Activated CD4-positive, alpha-beta T cell treated with anti-CD3 and anti-CD28 coated beads, Interleukin-10, Interleukin-2, amounts not matched to agents 100 ng/mL and 50 ng/mL, durations not matched to agents 16 hours and 8 hours (primary cell): Measurements from ENCODE around the gene TYSND1.
"Not testable (repeated sequence)": the region's sequence is repeated elsewhere in the genome, so short reads cannot be mapped to it uniquely, and the experiment has no call there.

ENCODE experiments used
- DNase-seq: peaks from one replicate; pipeline ENCODE4 v3.0.0-alpha.2; 2020

TYSND1 gene

DNA sequence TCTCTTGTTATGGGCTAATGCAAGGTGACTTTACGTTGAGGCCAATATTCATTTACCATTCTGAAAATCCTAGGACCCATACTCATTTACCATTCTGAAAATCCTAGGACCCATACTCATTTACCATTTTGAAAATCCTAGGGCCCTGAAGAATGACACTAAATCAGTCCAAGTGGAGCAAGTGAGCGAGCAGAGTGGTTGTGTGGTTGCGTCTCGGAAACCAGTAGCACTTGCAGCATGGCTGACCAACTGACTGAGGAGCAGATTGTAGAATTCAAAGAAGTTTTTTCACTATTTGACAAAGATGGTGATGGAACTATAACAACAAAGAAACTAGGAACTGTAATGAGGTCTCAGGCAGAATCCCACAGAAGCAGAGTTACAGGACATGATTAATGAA, 16.9 kb upstream of the TYSND1 start:
- no peak for DNase-seq

DNA sequence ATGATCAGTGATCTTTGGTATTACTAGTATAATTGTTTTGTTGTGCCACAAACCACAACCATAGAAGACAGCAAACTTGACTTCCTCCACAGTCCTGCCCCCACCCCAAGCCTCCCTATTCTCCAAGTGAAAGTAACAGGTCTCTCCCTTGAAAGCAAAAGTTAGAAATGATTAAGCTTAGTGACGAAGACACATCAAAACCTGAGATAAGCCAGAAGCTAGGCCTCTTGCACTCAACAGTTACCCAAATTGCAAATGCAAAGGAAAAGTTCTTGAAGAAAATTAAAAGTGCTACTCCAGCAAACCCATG, 16.3 kb upstream of the TYSND1 start:
- DNase-seq, result peak; percentile 91

- no peak for DNase-seq
These were observed 15.8 kb upstream of the TYSND1 start for GRCh38 chr10:70162151-70162891.

DNA sequence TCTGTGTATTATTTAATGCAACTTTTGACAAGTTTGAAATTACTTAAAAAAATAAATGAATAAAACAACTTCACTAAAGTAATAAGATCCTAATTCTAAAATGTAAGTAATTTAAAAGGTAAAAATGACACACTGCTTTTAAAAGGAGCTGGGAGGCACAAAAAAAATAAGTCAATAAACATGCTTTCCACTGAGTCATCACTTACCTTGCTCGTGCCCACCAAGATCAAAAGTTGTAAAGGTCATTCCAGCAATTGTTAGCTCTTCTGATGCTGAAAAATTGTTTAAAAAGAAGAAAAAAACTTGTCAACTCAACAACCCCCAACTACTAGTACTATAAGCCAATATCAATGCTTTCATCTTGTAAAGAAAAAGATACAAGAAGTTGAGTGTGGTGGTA, 14.3 kb upstream of the TYSND1 start:
- no peak for DNase-seq

GRCh38 chr10:70159366-70159765, 12.9 kb upstream of the TYSND1 start:
- not testable (repeated sequence) for DNase-seq

DNA sequence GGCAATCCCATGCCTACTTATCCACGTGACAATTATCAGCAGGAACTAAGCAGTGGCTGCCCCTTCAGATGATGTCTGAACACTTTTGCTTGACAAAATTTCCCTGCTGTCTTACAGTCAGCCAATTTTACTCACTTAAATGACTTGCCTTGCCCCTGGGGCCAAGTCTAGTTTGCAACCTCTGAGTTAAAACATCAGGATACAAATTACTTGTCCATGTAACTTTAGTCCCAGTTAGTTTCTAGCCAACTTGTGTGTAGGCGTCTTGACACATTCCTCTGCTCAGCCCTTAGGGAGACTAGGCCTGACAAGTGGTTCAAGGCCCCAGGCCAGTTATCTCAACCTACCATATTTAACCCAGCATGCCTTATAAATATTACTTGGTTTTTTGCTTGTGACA, 11.6 kb upstream of the TYSND1 start:
- DNase-seq, result no peak

- DNase-seq, result no peak
These were observed 8.8 kb upstream of the TYSND1 start for GRCh38 chr10:70155255-70155838.

DNA sequence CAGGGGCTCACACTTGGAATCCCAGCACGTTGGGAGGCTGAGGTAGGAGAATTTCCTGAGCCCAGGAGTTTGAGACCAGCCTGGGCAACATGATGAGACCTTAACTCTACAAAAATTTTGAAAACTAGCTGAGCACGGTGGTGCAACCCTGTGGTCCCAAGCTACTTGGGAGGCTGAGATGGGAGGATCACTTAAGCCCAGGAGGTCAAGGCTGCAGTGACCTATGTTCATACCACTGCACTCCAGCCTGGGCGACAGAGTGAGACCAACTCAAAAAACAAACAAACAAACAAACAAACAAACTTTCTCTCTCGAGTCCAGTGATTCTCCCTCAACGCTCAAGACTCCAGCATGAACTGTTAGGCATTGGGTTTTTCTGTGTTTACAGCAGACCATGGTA, 2.0 kb upstream of the TYSND1 start:
- no peak for DNase-seq

DNA sequence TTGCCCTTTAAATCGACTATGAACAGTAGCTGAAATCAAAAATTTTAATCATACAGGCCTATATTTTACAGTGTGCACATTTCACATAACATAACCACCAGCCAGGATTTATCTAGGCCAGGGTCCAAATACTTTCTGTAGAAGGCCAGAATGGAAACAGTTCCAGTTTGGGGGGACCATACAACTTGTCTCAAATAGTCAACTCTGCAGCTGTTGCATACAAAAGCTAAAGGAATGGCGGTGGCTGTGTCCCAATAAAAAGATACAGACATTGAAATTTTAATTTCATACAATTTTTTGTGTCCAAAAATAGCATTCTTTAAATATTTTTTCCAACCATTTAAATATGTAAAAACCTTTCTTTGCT, 742 bp upstream of the TYSND1 start:
- no peak for DNase-seq

DNA sequence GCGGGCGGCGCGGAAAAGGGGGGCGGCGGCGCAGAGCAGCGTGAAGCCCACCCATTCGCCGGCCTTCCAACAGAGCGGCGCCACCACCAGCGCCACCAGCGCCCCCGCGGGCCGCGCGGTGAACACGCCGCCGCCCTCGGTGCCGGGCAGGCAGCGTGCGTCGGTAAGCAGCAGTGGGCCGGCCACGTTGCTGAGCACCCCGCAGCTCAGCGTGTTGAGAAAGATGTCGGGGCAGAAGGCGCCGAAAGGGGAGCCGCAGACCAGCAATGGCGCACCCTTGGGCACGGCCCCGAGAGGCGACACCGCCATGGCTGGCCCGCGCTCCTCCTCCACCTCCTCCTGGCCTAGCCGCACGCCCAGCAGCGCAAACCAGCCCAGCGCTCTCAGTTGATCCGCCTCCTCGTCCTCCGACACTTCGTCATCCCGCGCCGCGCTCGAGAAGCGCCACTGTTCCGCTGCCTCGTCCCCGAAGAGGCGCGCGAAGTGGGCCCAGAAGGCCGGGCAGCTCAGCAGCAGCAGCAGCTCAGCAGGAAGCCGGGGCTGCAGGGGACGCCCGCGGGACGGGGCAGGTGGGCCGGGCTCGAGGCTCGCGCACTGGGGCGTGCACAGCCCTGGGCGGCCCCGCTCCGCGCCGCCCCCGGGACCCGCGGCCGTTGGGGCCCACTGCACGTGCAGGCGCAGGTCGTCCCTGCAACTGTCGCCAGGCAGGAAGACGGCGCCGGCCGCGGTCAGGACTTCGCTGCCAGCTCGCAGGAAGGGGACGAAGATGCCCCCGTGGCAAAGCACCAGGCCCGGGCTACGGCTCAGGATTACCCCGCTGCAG, 623 bp downstream of the TYSND1 start:
- peak; percentile 74 for DNase-seq

- no peak for DNase-seq
These were observed 1.3 kb downstream of the TYSND1 start for GRCh38 chr10:70145166-70145665.

GRCh38 chr10:70144372-70145110, 2.0 kb downstream of the TYSND1 start:
- no peak for DNase-seq

DNA sequence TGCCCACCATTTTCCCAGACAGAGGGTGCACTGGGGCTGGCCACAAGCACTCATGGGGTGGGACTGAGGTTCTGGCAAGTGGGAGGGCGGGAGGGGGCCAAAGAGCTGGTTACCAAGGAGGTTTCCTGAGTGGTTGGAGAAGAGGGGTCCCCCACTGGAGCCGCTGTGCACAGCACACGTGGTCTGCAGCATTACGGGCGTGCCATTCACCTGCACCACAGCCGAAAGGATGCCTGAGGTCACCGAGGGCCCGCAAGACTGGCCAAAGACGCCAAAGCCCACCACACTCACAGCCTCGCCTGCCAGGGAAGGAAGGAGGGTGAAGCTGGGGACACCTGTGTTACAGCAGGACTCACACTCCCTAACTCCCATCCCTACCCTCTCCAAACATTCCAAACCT, 3.9 kb downstream of the TYSND1 start:
- DNase-seq, result no peak

DNA sequence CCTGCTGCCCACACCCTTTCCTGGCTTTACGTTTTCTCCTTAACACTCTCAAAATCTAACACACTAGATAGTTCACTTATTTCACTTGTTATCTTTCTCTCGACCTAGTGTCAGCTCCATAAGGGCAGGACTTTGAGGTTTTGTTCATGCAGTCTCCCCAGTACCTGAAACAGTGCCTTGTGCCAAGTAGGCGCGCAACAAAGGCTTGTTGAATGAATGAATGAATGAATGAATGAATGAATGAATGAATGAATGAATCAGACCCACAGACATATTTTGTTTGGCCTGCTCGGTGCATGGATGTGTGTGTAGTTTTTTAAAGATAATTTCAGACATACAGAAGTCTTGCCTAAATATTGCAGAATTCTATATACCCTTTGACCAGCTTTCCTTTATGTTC, 6.2 kb downstream of the TYSND1 start:
- DNase-seq, result no peak

- no peak for DNase-seq
These were observed 6.6 kb downstream of the TYSND1 start for GRCh38 chr10:70139997-70140250.

- no peak for DNase-seq
These were observed 7.1 kb downstream of the TYSND1 start for GRCh38 chr10:70139151-70139996.

- DNase-seq, result no peak
These were observed 8.3 kb downstream of the TYSND1 start for GRCh38 chr10:70137927-70138883.

- DNase-seq, result no peak
These were observed 9.4 kb downstream of the TYSND1 start for GRCh38 chr10:70137135-70137534.

DNA sequence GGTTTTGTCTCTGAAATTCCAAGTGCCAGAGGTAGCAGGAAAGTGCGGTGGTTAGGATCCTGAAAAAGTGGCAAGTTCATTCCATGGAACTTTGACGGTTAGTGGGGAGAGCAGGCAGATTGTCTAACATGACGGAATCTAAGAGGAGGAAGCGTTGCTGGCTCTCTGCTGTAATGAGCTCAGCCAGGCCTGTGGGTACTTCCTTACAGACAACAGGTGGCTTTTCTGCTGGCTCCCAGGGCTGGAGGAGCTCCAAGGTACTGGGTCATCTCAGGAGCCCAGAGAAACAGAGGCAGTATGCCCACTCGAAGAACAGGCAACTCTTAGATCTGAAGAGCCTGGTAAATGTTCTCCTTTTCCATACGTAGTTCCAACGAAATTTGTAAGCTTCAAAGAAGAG, 10.8 kb downstream of the TYSND1 start:
- DNase-seq, result no peak

DNA sequence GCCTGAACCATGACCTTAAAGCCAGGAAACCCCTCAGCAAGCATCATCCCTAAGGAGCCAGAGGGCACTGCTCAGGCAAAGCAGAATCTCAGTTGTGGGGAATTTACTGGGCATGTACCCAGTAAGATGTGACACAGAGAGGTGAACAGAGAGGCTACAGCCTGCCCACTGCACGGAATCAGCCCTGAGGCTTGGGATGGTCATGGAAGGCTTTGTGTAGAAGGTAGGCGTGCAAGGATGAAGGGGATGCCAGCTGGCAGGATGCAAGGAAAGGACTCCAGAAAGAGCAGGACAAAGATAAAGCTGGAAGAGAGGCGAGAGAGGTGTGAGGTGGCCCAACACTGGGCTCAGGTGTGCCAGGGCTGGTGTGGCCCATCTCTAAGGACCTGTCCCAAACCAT, 11.5 kb downstream of the TYSND1 start:
- no peak for DNase-seq
